ENCODE data around the gene KAZN.

Gene KAZN

DNA sequence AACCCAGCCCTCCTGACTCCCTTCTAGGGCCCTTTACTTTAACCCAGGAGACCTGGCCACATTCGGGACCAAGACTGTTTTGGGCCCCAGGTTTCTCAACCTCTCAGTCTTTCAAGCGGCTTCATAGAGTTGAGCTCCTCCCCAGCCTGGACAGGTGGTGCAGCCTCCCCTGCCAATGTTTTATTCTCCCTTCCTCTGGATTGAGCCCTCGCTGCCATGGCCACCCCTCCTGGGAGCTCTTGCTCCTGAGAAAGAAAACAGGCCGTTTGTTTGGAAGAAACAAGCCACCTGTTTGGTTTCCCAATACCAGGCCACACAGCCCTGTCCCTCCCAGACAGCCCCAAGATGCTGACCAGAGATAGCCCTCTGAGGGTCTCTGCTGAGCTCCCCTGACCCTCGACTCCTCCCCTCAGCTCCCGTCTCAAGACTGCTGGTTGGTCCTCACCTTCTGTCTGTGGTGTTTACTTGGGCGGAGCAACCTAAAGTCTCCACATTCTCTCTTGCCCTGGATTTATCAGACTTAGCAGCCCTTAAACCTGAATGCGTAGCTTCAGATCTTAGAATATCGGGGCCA is 558.4 kb downstream of the KAZN start:
- in situ Hi-C loops (cut with HindIII; ENCODE audit: low sequenced_read_pairs), result no loop called here

DNA sequence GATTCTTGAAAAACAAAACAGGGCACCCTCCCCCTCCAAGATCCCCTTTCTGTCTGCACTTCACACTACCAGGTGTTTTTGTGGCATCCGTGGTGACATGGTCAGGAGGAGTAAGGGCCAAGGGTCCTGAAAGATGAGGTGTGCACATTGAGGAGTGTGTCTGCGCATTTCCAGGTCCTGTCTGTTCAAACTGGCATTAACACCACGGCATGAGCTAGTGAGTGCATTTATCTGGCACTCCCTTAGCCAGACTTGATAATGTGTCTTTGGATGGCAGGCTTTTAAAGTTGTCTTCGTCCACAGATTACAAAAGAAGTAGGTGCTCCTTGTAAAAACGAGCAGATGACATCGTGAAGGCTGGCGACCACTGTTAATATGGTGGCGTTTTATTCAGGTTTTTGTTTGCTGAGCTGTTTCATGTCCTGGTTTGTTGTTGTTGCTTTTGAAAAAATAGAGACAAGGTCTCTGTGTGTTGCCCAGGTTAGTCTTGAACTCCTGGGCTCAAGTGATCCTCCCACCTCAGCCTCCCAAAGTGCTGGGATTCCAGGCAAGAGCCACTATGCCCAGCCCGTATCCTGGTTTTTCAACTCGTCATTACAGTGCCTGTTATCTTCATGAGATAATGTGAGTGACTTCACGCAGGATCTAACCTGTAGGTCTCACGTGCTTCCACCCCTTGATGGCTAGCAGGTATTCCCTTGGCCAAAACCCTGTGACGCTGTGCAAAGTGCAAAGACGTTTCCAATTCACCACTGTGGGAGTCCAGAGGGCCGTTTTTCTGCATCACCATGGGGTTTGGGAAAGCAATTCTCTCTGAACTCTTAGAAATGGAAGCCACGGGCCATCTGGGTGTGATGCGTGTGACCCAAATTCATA is 559.3 kb downstream of the KAZN start:
- in situ Hi-C loops (cut with HindIII; ENCODE audit: low sequenced_read_pairs), result no loop called here

GRCh38 chr1:15158506-15159165 is 560.2 kb downstream of the KAZN start:
- in situ Hi-C loops (cut with HindIII; ENCODE audit: low sequenced_read_pairs), result no loop called here

GRCh38 chr1:15159166-15159555 is 560.7 kb downstream of the KAZN start:
- in situ Hi-C loops (cut with HindIII; ENCODE audit: low sequenced_read_pairs), result no loop called here

DNA sequence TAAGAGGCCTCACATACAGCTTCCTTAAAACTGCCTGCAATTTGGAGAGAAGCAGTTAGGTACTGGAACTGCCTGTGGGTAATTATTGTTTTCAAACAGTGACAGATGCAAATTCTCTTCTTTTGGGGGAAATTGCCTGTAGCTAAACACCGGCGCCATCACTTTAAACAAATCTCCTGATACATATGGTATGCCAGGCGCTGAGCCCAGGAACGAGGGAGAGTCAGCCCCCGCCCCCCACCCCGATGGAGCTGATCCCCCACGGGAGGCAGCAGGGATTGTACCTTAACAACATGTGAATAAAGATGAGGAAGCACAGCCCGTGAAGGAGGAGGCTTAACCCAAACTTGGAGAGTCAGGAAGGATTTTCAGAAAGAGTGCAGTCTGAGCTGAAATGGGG is 562.1 kb downstream of the KAZN start:
- in situ Hi-C loops (cut with HindIII; ENCODE audit: low sequenced_read_pairs), result no loop called here

- in situ Hi-C loops (cut with HindIII; ENCODE audit: low sequenced_read_pairs), result no loop called here
Observed at GRCh38 chr1:15167386-15167785, 568.9 kb downstream of the KAZN start.
